ENCODE measurements around the gene RSPH3.
A peak's percentile ranks its signal among the peaks of the same experiment; 100 is the strongest.
"Not testable (repeated sequence)": the region's sequence is repeated elsewhere in the genome, so short reads cannot be mapped to it uniquely, and the experiment has no call there.

Gene RSPH3

DNA sequence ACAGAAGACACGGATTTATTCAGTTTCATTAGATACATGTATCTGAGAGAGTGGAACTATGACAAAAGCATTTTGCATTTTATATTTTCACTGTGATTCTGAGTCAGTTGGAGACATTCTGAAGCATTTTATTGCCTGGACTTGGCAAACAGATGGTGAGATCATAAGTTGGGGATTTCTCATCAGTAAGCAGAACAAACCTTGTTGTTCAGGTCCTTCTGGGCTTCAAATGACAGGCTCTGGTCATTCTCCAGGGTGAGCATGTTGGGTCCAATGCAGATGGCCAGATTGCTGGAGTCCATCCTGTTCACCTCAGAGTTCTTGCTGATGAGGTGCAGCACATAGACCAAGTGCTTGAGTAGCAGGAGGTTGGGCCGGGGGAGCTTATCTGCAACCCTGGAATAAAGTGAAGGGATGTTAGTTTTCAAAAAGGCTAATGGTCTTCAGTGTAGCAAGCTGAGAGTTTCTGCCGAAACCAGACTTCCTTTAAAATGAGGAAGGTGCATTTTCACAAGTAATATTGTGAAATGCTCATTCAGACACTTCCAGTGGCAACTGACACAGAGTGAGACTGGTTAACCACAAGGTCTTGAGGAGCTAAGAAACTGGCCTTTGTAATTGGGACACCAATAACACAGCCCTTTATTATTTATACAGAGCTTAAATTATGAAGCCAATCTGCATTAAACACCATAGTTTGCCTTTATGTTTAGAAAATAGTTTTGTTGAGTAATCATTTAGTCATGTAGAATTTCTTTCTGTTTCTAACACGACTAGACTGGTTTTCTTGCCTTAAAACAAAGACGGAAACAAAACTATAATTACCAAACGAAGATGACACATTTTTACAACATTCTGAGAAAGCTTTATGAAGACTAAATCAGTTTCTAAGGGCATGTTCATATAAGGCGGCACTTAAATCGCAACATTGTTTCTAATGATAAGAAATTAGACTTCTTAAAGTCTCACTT lies 39.2 kb upstream of the RSPH3 start:
- peaks cover 18% of the 10 kb centered on the region for H3K4me1 Mint-ChIP-seq

DNA sequence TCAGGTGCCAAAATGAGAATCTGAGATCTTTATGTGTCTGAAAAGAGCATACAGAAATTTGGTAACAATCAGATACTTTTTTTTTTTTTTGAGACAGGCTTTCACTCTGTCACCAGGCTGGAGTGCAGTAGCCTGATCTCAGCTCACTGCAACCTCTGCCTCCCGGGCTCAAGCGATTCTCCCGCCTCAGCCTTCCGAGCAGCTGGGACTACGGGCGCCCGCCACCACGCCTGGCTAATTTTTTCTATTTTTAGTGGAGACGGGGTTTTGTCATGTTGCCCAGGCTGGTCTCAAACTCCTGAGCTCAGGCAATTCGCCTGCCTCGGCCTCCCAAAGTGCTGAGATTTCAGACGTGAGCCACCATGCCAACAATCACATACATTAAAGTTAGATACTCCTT lies 38.3 kb upstream of the RSPH3 start:
- H3K36me3 Mint-ChIP-seq (ENCODE audit: low read depth); DNase-seq; H3K27ac Mint-ChIP-seq; H3K9me3 Mint-ChIP-seq; H3K4me3 Mint-ChIP-seq; H3K27me3 Mint-ChIP-seq (ENCODE audit: low read depth, poor library complexity): not testable (repeated sequence)
- peaks cover 18% of the 10 kb centered on the region for H3K4me1 Mint-ChIP-seq

More for the DNA sequence above, 39.2 kb upstream of the RSPH3 start:
- TF ChIP-seq, protein P1, sequence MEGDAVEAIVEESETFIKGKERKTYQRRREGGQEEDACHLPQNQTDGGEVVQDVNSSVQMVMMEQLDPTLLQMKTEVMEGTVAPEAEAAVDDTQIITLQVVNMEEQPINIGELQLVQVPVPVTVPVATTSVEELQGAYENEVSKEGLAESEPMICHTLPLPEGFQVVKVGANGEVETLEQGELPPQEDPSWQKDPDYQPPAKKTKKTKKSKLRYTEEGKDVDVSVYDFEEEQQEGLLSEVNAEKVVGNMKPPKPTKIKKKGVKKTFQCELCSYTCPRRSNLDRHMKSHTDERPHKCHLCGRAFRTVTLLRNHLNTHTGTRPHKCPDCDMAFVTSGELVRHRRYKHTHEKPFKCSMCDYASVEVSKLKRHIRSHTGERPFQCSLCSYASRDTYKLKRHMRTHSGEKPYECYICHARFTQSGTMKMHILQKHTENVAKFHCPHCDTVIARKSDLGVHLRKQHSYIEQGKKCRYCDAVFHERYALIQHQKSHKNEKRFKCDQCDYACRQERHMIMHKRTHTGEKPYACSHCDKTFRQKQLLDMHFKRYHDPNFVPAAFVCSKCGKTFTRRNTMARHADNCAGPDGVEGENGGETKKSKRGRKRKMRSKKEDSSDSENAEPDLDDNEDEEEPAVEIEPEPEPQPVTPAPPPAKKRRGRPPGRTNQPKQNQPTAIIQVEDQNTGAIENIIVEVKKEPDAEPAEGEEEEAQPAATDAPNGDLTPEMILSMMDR (IDR thresholded peaks at IDR 0.05), result no peak
- Mint-ChIP-seq H3K9me3 (no peaks in the 10 kb centered on the region), H3K27me3 (ENCODE audit: low read depth, poor library complexity) (peaks cover 6% of the 10 kb centered on the region), H3K36me3 (ENCODE audit: low read depth) (no peaks in the 10 kb centered on the region), H3K4me3 (no peak overlapping the region), H3K27ac (no peak overlapping the region)
- no peak for DNase-seq

DNA sequence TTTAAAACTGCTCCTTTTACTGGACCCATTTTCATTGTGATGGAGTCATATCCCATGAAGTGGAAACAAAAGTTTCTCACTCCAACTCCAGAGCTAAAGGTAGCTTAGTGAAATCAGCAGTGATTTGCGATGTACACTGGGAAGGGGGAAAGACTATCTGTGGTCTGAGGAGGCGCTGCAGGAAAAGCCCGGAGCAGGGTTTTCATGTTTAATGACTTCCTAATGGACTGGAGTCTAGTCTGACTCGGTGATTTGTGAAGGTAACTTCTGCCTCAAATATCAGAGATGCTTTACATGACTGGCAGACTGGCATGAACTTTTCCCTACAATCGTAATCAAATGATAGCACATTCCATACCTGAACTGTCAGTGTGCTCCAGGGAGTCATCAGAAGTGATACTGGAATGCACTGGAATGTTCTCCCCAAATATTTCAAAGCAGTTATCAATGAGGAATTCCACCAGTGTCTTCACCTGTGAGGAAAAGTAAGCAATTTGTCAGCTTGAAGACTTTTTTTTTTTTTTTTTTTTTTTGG lies 37.8 kb upstream of the RSPH3 start:
- peaks cover 6% of the 10 kb centered on the region for H3K27me3 Mint-ChIP-seq (ENCODE audit: low read depth, poor library complexity)
- H3K9me3 Mint-ChIP-seq, result no peaks in the 10 kb centered on the region
- H3K4me1 Mint-ChIP-seq, result peaks cover 18% of the 10 kb centered on the region
- DNase-seq, result peak; percentile 15
- H3K36me3 Mint-ChIP-seq (ENCODE audit: low read depth), result no peaks in the 10 kb centered on the region
- TF ChIP-seq, protein P1 (IDR thresholded peaks at IDR 0.05), result no peak
- no peak overlapping the region for H3K27ac Mint-ChIP-seq
- H3K4me3 Mint-ChIP-seq, result no peak overlapping the region

DNA sequence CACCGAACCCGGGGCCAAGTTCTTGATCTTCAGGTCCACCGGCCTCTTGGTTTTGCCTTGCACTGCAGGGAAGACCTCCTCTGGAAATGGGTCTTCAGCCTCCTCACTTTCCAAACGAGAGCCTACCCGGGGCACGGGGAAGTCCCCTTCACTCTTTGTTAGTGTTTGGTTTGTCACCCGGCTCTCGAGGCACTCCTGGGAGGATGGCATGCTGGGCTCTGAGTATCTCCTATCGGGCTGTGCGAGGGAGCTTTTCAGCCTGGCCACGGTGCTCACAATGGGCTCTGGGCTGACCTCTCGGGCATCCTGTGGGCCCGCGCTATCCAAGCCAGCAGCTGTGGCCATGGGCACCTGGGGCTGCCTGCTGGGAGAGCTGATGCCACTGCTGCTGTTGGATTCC lies 36.7 kb upstream of the RSPH3 start:
- no peak for DNase-seq
- H3K36me3 Mint-ChIP-seq (ENCODE audit: low read depth), result no peaks in the 10 kb centered on the region
- no peak overlapping the region for H3K27ac Mint-ChIP-seq
- no peak overlapping the region for H3K4me3 Mint-ChIP-seq
- H3K27me3 Mint-ChIP-seq (ENCODE audit: low read depth, poor library complexity), result peaks cover 6% of the 10 kb centered on the region
- peaks cover 9% of the 10 kb centered on the region for H3K4me1 Mint-ChIP-seq
- no peaks in the 10 kb centered on the region for H3K9me3 Mint-ChIP-seq
- TF ChIP-seq, protein P1 (IDR thresholded peaks at IDR 0.05), result no peak

DNA sequence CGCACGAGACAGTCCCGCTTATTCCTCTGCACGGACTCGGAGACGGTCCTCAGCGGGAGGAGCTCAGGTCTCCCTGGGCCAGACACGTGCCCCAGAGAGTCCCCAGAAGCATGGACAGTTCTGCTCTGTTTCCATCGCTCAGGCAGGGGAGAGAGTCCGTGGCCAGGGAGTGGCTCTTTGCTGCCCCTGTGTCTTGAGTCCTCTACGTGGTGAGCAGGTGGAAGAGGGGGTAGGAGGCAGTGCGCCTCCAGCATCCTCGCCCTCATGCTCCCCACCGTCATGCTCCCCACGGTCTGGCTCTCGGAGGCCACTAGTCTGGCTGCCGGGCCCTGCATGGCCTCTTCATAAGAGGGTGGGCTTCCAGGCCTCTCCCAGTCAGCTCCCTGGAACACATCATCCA lies 35.9 kb upstream of the RSPH3 start:
- TF ChIP-seq, protein P1 (IDR thresholded peaks at IDR 0.05), result no peak
- peaks cover 9% of the 10 kb centered on the region for H3K4me1 Mint-ChIP-seq
- H3K4me3 Mint-ChIP-seq, result no peak overlapping the region
- no peak for DNase-seq
- no peak overlapping the region for H3K27ac Mint-ChIP-seq
- no peaks in the 10 kb centered on the region for H3K36me3 Mint-ChIP-seq (ENCODE audit: low read depth)
- H3K27me3 Mint-ChIP-seq (ENCODE audit: low read depth, poor library complexity), result peaks cover 7% of the 10 kb centered on the region
- no peaks in the 10 kb centered on the region for H3K9me3 Mint-ChIP-seq

DNA sequence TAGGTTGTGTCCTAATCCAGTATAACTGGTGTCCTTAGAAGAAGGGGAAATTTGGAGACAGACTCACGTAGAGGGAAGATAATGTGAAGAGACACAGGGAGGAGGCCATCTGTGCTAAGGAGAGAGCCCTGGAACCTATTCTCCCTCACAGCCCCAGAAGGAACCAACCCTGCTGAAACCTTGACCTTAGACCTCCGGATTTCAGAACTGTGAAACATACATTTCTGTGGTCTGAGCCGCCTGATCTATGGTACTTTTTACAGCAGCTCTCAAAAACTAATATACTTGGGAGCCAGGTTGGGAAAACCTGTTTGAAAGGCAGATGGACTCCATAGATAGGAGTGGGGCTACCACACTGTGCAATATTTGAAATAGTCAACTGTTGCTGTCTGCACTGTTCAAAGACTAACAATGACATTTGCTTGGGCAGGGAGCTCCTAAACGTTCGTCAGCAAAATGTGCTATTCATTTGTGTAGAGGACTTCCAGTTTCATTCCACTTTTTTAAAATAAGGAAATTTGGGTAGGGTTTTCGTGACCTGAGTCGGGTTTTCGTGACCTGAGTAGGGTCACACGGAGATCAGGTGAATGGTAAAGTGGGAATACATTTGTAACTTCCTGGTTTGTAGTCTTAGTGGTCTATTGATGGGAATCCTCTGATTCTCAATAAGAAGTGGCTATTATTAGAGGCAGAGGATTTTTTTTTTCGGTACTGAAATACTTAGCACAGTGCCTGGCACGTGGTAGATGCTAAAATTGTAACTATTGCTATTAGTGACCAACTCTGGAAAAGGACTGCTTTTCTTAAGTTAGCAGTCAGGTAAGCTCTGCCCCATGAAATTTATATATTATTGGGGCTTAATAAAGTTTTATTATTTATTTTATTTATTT lies 33.4 kb upstream of the RSPH3 start:
- Mint-ChIP-seq H3K4me1 (peaks cover 9% of the 10 kb centered on the region), H3K9me3 (no peaks in the 10 kb centered on the region), H3K27ac (no peak overlapping the region), H3K27me3 (ENCODE audit: low read depth, poor library complexity) (peaks cover 3% of the 10 kb centered on the region), H3K36me3 (ENCODE audit: low read depth) (no peaks in the 10 kb centered on the region), H3K4me3 (no peak overlapping the region)
- DNase-seq, result no peak
- TF ChIP-seq, protein P1 (IDR thresholded peaks at IDR 0.05), result no peak

Measured in nephron progenitor cell (in vitro differentiated cells).